ENCODE data around the gene SPATA31D1. TPM values are rescaled to one million over a fixed set of nuclear protein-coding genes. Genes with fewer than 3 reads are reported as not detected.

The SPATA31D1 gene
- total and polyA plus RNA-seq, 2 of the 13 experiments (the other 11 are each of a cell fraction or from before 2014, with no cell fraction given): not detected

DNA sequence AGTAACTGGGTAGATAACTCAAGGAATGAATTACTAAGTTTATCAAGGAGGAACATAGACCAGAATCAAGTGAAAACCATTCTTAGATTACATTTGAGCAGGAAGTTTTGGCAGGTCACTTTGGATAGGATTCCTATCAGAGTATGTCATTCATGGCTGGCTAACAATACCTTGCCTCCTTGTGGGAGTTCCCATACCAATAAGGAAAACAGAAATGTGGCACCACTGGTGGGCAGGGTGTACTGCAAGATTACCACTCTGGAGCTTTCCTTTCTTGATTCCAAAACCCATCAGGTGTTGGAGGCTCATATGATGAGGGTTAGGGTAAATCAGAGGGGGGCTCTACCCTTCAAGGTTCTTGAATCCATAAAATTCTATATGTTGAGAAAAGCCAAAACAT is 18.6 kb upstream of the SPATA31D1 start:
- intact Hi-C loops (cut with micrococcal nuclease; ENCODE audit: unreplicated experiment): no loop called here
- ATAC-seq (no peak), FAIRE-seq (no peak), DNase-seq (ENCODE audit: low spot score) (no peak)
- TF ChIP-seq CBFB (CRISPR knock-in tag; IDR thresholded peaks at IDR 0.05): no peak
- no peak for TF ChIP-seq NFYB (CRISPR knock-in tag; IDR thresholded peaks at IDR 0.05)
- no peak for TF ChIP-seq NFKB2 (CRISPR knock-in tag; IDR thresholded peaks at IDR 0.05; ENCODE audit: borderline replicate concordance)
- TF ChIP-seq, protein P1, sequence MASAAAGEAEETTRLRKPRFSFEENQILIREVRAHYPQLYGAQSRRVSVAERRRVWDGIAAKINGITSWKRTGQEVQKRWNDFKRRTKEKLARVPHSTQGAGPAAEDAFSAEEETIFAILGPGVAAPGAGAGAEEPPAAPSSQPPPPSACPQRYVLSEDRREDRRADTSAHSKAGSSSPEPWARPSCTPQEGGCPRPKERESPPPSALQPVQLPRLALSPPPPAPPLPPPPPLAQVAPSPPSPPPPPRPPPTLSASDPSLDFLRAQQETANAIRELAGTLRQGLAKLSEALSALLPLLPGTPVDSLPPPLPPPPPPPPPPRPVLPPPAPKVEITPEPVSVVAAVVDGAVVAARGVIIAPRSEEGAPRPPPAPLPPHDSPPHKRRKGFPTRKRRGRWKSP (CRISPR knock-in tag; IDR thresholded peaks at IDR 0.05): no peak
- no peak for TF ChIP-seq ZNF75D (CRISPR knock-in tag; IDR thresholded peaks at IDR 0.05; ENCODE audit: borderline replicate concordance)
- no peak for TF ChIP-seq CAMTA2 (CRISPR knock-in tag; IDR thresholded peaks at IDR 0.05; ENCODE audit: borderline replicate concordance)
- ChIA-PET POLR2A (no interaction called here), CTCF (ENCODE audit: low intra/inter-chr PET ratio, low total read pairs) (no interaction called here)
- Histone ChIP-seq H3K9ac (ENCODE audit: insufficient read depth, low read depth, low read length) (no peak overlapping the region), H3K4me2 (ENCODE audit: low read depth, low read length) (no peak overlapping the region), H3K27ac (ENCODE audit: extremely low read length, insufficient read depth, low read length) (no peak overlapping the region), H3K27me3 (ENCODE audit: control insufficient read depth in 1 of 2, insufficient read depth in 2 of 2, low read length in 2 of 2) (no peaks in the 10 kb centered on the region), H3K79me2 (ENCODE audit: insufficient read depth, low read length) (no peaks in the 10 kb centered on the region), H4K20me1 (ENCODE audit: insufficient read depth, low read length) (no peaks in the 10 kb centered on the region), H3K4me3 (replicated peaks in 1 of 3; ENCODE audit: insufficient read depth in 1 of 3, low read depth in 2 of 3, low read length in 3 of 3) (no peak overlapping the region), H3K9me3 (ENCODE audit: low read length) (no peaks in the 10 kb centered on the region), H3K36me3 (replicated peaks in 1 of 2; ENCODE audit: control insufficient read depth in 1 of 2, insufficient read depth in 2 of 2, low read length in 2 of 2) (no peaks in the 10 kb centered on the region), H3K4me1 (ENCODE audit: insufficient read depth, low read length) (no peaks in the 10 kb centered on the region), H2AFZ (ENCODE audit: low read length) (no peak overlapping the region)
- BruUV-seq (replicated peaks): no TSS peak
- in situ Hi-C loops (cut with HindIII; ENCODE audit: extremely low pct_ligation_motif_present, low pct_unique_long_range_greater_than_20kb): no loop called here

DNA sequence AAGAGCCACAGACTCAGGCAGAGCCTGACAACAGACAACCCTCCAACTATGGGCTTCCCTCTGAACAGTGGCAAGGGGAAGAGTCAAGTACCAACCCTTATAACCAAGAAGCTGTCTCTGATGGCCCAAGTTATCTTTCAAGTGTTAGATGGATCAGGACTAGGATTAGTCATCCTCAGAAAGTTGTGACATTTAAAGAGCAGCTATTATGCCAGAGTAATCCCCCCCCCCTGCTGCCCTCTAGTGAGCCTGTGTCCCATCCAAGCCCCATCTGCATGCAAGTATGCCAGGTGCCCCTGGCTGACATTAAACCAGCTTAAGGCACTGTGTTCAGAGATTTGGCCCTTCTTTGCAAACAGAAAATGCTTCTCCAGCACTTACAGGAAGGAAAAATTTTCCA is 16.8 kb upstream of the SPATA31D1 start:
- H3K27me3 ChIP-seq (ENCODE audit: control insufficient read depth in 1 of 2, insufficient read depth in 2 of 2, low read length in 2 of 2): no peaks in the 10 kb centered on the region
- H2AFZ ChIP-seq (ENCODE audit: low read length): no peak overlapping the region
- CTCF ChIA-PET (ENCODE audit: low intra/inter-chr PET ratio, low total read pairs): no interaction called here
- in situ Hi-C loops (cut with HindIII; ENCODE audit: extremely low pct_ligation_motif_present, low pct_unique_long_range_greater_than_20kb): no loop called here
- no peak for DNase-seq (ENCODE audit: low spot score)
- H3K9ac ChIP-seq (ENCODE audit: insufficient read depth, low read depth, low read length): no peak overlapping the region
- H3K4me3 ChIP-seq (replicated peaks in 1 of 3; ENCODE audit: insufficient read depth in 1 of 3, low read depth in 2 of 3, low read length in 3 of 3): no peak overlapping the region
- H3K9me3 ChIP-seq (ENCODE audit: low read length): no peaks in the 10 kb centered on the region
- H3K79me2 ChIP-seq (ENCODE audit: insufficient read depth, low read length): no peaks in the 10 kb centered on the region
- no peaks in the 10 kb centered on the region for H3K4me1 ChIP-seq (ENCODE audit: insufficient read depth, low read length)
- POLR2A ChIA-PET: no interaction called here
- no peak for FAIRE-seq
- intact Hi-C loops (cut with micrococcal nuclease; ENCODE audit: unreplicated experiment): no loop called here
- H4K20me1 ChIP-seq (ENCODE audit: insufficient read depth, low read length): no peaks in the 10 kb centered on the region
- H3K4me2 ChIP-seq (ENCODE audit: low read depth, low read length): no peak overlapping the region
- no TSS peak for BruUV-seq (replicated peaks)
- no peaks in the 10 kb centered on the region for H3K36me3 ChIP-seq (replicated peaks in 1 of 2; ENCODE audit: control insufficient read depth in 1 of 2, insufficient read depth in 2 of 2, low read length in 2 of 2)
- ATAC-seq: no peak
- no peak overlapping the region for H3K27ac ChIP-seq (ENCODE audit: extremely low read length, insufficient read depth, low read length)
- TF ChIP-seq, protein P2, sequence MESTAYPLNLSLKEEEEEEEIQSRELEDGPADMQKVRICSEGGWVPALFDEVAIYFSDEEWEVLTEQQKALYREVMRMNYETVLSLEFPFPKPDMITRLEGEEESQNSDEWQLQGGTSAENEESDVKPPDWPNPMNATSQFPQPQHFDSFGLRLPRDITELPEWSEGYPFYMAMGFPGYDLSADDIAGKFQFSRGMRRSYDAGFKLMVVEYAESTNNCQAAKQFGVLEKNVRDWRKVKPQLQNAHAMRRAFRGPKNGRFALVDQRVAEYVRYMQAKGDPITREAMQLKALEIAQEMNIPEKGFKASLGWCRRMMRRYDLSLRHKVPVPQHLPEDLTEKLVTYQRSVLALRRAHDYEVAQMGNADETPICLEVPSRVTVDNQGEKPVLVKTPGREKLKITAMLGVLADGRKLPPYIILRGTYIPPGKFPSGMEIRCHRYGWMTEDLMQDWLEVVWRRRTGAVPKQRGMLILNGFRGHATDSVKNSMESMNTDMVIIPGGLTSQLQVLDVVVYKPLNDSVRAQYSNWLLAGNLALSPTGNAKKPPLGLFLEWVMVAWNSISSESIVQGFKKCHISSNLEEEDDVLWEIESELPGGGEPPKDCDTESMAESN (CRISPR knock-in tag; conservative IDR thresholded peaks at IDR 0.05): no peak
- TF ChIP-seq PCBP2 (optimal IDR thresholded peaks at IDR 0.05; ENCODE audit: low read depth, low read length, poor library complexity, severe bottlenecking): no peak
- no peak for TF ChIP-seq ZNF788 (CRISPR knock-in tag; IDR thresholded peaks at IDR 0.05; ENCODE audit: borderline replicate concordance)
- no peak for TF ChIP-seq ZNF468 (CRISPR knock-in tag; IDR thresholded peaks at IDR 0.05)
- TF ChIP-seq NPAS2 (CRISPR knock-in tag; IDR thresholded peaks at IDR 0.05; ENCODE audit: borderline replicate concordance): no peak
- TF ChIP-seq, protein P3, sequence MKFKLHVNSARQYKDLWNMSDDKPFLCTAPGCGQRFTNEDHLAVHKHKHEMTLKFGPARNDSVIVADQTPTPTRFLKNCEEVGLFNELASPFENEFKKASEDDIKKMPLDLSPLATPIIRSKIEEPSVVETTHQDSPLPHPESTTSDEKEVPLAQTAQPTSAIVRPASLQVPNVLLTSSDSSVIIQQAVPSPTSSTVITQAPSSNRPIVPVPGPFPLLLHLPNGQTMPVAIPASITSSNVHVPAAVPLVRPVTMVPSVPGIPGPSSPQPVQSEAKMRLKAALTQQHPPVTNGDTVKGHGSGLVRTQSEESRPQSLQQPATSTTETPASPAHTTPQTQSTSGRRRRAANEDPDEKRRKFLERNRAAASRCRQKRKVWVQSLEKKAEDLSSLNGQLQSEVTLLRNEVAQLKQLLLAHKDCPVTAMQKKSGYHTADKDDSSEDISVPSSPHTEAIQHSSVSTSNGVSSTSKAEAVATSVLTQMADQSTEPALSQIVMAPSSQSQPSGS (CRISPR knock-in tag; IDR thresholded peaks at IDR 0.05): no peak
- no peak for TF ChIP-seq FOXK2 (IDR thresholded peaks at IDR 0.05)
- TF ChIP-seq KMT2A (CRISPR knock-in tag; IDR thresholded peaks at IDR 0.05): no peak
- TF ChIP-seq ZNF451 (CRISPR knock-in tag; IDR thresholded peaks at IDR 0.05): no peak

All from HepG2 (cell line).